Caco-2 (cell line): ENCODE results near the gene SPG11. TPM values are rescaled to one million over a fixed set of nuclear protein-coding genes. Genes with fewer than 3 reads are reported as not detected.
"Not testable (repeated sequence)": the region's sequence is repeated elsewhere in the genome, so short reads cannot be mapped to it uniquely, and the experiment has no call there.

ENCODE experiments used
- BruUV-seq: library from RNA; stranded (reverse); fragments of 400-500 nt; replicated peaks from 2 replicates; lab custom pipeline; 2021; lab: Mats Ljungman, UMichigan
- CTCF ChIA-PET: fragments of 300-600 bp; sonication (Branson Sonifier 250); formaldehyde crosslinking; loops from one replicate; lab custom pipeline; 2022; ENCODE audit warnings: antibody characterized with exemption; lab: Charles Lee
- POLR2A ChIA-PET: fragments of 300-600 bp; sonication (Branson Sonifier 250); formaldehyde crosslinking; loops from one replicate; lab custom pipeline; 2022; ENCODE audit warnings: antibody characterized with exemption; lab: Charles Lee
- DNase-seq, 2 experiments: peaks; one replicate each; pipeline versions ENCODE4 v3.0.0 to v3.0.0-alpha.2; 2020 to 2022
- H3K27me3 ChIP-seq: replicated peaks from 2 replicates; pipeline ENCODE4 v1.6.0; 2011; ENCODE audit warnings: low read length; ENCODE audit not compliant: control insufficient read depth, insufficient read depth
- H3K36me3 ChIP-seq: 2 replicates; pipeline ENCODE4 v1.5.1; 2011; ENCODE audit warnings: low read length; ENCODE audit not compliant: control insufficient read depth, insufficient read depth
- H3K4me1 ChIP-seq: fragments of 250-450 bp; sonication (Bioruptor Pico); 2 replicates; pipeline ENCODE4 v1.5.1; 2020; ENCODE audit warnings: mild to moderate bottlenecking
- H3K4me3 ChIP-seq: 2 replicates; pipeline ENCODE4 v1.5.1; 2011; ENCODE audit warnings: low read depth, mild to moderate bottlenecking, control low read depth, low read length
- H3K9me3 ChIP-seq: fragments of 250-450 bp; sonication (Bioruptor Pico); 2 replicates; pipeline ENCODE4 v1.5.1; 2020; ENCODE audit warnings: mild to moderate bottlenecking, moderate library complexity
- H3K27ac Mint-ChIP-seq: one replicate; pipeline ENCODE4 v1.8.0; 2022; ENCODE audit warnings: mixed read lengths; ENCODE audit not compliant: unreplicated experiment
- H3K27me3 Mint-ChIP-seq: one replicate; pipeline ENCODE4 v1.8.0; 2022; ENCODE audit warnings: mixed read lengths; ENCODE audit not compliant: insufficient read depth, unreplicated experiment
- H3K36me3 Mint-ChIP-seq: one replicate; pipeline ENCODE4 v1.8.0; 2022; ENCODE audit warnings: mild to moderate bottlenecking, mixed read lengths; ENCODE audit not compliant: insufficient read depth, unreplicated experiment
- H3K4me1 Mint-ChIP-seq: one replicate; pipeline ENCODE4 v1.8.0; 2022; ENCODE audit warnings: low read depth, mixed read lengths; ENCODE audit not compliant: unreplicated experiment
- H3K4me3 Mint-ChIP-seq: one replicate; pipeline ENCODE4 v1.8.0; 2022; ENCODE audit warnings: mild to moderate bottlenecking, moderate library complexity, mixed read lengths; ENCODE audit not compliant: unreplicated experiment
- H3K9me3 Mint-ChIP-seq: one replicate; pipeline ENCODE4 v1.8.0; 2022; ENCODE audit warnings: mixed read lengths; ENCODE audit not compliant: unreplicated experiment
- intact Hi-C: fragments of 100-400 bp; cut with micrococcal nuclease; formaldehyde crosslinking; loops from one replicate; pipeline ENCODE4 v1.10.0; 2022; ENCODE audit not compliant: unreplicated experiment
- total RNA-seq: library from RNA; stranded (reverse); gene quantifications from 2 replicates; pipeline ENCODE4 v1.2.3, GENCODE V29; 2022
- TF ChIP-seq, protein P1 (sequence below), 2 experiments: fragments of 200-600 bp in 1 of 2; IDR thresholded peaks; 1 replicate in 1 of 2; 2 replicates in 1 of 2; pipeline versions ENCODE4 v1.5.1 to v1.8.0; 2011 to 2022; ENCODE audit warnings: antibody characterized with exemption in 1 of 2, control low read depth in 1 of 2, inconsistent platforms in 1 of 2, low read depth in 1 of 2, low read length in 1 of 2, mild to moderate bottlenecking in 1 of 2, moderate library complexity in 1 of 2; ENCODE audit not compliant: insufficient read depth in 1 of 2, severe bottlenecking in 1 of 2, unreplicated experiment in 1 of 2

The SPG11 gene
- total RNA-seq, 1 experiment from 2014 or later = 43.3 TPM

DNA sequence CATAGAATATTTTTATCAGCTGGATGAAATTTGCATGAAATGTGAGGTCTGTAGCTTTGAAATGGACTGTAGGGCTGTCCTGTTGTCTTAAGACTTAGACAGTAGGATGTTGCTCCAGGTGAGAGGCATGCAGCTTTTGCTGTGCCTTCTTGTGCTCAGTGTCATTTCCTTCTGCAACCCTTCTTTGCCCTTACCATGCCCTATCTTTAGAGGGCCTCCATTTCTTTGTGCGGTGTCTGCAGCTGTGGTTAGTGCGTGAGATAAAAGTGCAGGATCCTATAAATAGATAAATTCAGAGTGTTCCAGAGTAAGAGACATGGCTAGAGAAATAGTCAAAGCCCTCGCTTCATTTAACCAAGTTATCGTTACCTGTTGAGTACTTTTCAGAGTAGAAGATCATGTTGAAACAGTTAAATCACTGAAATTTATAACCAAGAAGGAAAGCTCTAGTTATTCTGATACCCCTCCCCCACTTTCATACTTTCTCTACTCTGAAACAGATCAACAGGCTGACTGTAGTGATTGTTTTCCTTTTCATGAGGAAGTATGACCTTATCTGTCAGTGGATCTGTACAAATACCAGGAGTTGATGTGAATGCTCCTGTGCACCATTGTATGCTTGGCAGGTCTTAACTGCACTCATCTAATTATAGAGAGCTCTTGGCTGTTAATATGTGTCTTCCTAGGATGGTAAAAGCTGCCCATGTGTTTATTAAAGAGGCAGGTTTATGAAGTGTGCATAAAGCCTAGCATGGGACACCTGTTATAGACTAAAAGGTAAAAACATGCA, 108.3 kb downstream of the SPG11 start:
- Mint-ChIP-seq H3K4me1 (no peaks in the 10 kb centered on the region), H3K27ac (no peak overlapping the region), H3K9me3 (no peaks in the 10 kb centered on the region), H3K4me3 (no peak overlapping the region), H3K27me3 (no peaks in the 10 kb centered on the region), H3K36me3 (peaks cover 88% of the 10 kb centered on the region)
- CTCF ChIA-PET = no interaction called here
- no peak for DNase-seq
- H3K4me1 ChIP-seq = no peaks in the 10 kb centered on the region
- no peaks in the 10 kb centered on the region for H3K36me3 ChIP-seq
- TF ChIP-seq, protein P1, sequence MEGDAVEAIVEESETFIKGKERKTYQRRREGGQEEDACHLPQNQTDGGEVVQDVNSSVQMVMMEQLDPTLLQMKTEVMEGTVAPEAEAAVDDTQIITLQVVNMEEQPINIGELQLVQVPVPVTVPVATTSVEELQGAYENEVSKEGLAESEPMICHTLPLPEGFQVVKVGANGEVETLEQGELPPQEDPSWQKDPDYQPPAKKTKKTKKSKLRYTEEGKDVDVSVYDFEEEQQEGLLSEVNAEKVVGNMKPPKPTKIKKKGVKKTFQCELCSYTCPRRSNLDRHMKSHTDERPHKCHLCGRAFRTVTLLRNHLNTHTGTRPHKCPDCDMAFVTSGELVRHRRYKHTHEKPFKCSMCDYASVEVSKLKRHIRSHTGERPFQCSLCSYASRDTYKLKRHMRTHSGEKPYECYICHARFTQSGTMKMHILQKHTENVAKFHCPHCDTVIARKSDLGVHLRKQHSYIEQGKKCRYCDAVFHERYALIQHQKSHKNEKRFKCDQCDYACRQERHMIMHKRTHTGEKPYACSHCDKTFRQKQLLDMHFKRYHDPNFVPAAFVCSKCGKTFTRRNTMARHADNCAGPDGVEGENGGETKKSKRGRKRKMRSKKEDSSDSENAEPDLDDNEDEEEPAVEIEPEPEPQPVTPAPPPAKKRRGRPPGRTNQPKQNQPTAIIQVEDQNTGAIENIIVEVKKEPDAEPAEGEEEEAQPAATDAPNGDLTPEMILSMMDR (IDR thresholded peaks at IDR 0.05; ENCODE audit: insufficient read depth in 1 of 2, low read depth in 1 of 2, low read length in 1 of 2, severe bottlenecking in 1 of 2, unreplicated experiment in 1 of 2) = no peak
- intact Hi-C loops = no loop called here
- H3K27me3 ChIP-seq = no peaks in the 10 kb centered on the region
- H3K9me3 ChIP-seq = no peaks in the 10 kb centered on the region
- no TSS peak for BruUV-seq
- POLR2A ChIA-PET = interaction anchor here (0.5 kb wide), 1 partner anchor 18 kb away, joined by 4 read pairs; the partner anchor contains the start of gene EIF3J
- H3K4me3 ChIP-seq = no peak overlapping the region

DNA sequence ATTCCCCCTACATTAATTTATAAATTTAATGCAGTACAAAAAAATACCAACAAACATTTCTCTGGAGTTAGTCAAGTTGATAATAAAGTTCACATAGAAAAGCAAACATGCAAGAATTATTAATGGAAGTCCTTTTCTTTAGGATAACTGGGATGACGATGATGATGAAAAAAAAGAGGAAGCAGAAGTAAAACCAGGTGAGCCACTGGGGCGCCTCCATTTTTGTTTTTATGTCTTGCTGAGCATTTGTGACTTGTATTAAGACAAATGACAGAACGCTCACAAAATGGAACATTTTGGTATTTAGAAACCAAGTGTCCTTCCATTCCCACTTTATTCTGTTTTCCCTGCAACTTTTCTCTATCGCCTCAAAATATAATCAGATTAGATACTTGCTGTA, 112.7 kb downstream of the SPG11 start:
- DNase-seq = no peak
- H3K36me3 ChIP-seq = no peaks in the 10 kb centered on the region
- POLR2A ChIA-PET = no interaction called here

DNA sequence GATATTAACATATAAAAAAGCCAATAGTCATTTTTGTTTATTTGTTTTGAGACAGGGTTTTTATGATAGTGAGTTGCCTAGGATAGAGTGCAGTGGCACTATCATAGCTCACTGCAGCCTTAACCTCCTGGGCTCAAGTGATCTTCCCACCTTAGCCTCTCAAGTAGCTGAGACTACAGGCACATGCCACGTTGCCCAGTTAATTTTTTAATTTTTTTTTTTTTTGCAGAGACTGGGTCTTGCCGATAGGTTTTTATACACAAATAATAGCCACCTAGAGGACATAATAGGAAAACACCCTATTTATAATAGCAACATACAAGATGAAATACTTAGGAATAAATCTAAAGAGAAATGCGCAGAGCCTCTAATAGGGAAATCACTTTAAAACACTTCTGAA, 113.2 kb downstream of the SPG11 start:
- Mint-ChIP-seq H3K36me3 (peaks cover 87% of the 10 kb centered on the region), H3K9me3 (no peaks in the 10 kb centered on the region), H3K4me1 (no peaks in the 10 kb centered on the region), H3K27me3 (no peaks in the 10 kb centered on the region), H3K27ac (no peak overlapping the region), H3K4me3 (no peak overlapping the region)
- no peaks in the 10 kb centered on the region for H3K27me3 ChIP-seq
- no peaks in the 10 kb centered on the region for H3K9me3 ChIP-seq
- ChIA-PET CTCF (no interaction called here), POLR2A (no interaction called here)
- DNase-seq = no peak
- TF ChIP-seq, protein P1 (IDR thresholded peaks at IDR 0.05; ENCODE audit: insufficient read depth in 1 of 2, low read depth in 1 of 2, low read length in 1 of 2, severe bottlenecking in 1 of 2, unreplicated experiment in 1 of 2) = peak; percentile 7 to 13
- no peaks in the 10 kb centered on the region for H3K36me3 ChIP-seq
- no TSS peak for BruUV-seq
- intact Hi-C loops = no loop called here
- H3K4me3 ChIP-seq = no peak overlapping the region
- no peaks in the 10 kb centered on the region for H3K4me1 ChIP-seq

More for the DNA sequence above, 112.7 kb downstream of the SPG11 start:
- BruUV-seq = no TSS peak
- no peaks in the 10 kb centered on the region for H3K9me3 Mint-ChIP-seq
- Histone ChIP-seq H3K9me3 (no peaks in the 10 kb centered on the region), H3K27me3 (no peaks in the 10 kb centered on the region), H3K4me1 (no peaks in the 10 kb centered on the region), H3K4me3 (no peak overlapping the region)
- CTCF ChIA-PET = no interaction called here
- intact Hi-C loops = no loop called here
- H3K4me1 Mint-ChIP-seq = no peaks in the 10 kb centered on the region
- TF ChIP-seq, protein P1 (IDR thresholded peaks at IDR 0.05; ENCODE audit: insufficient read depth in 1 of 2, low read depth in 1 of 2, low read length in 1 of 2, severe bottlenecking in 1 of 2, unreplicated experiment in 1 of 2) = no peak
- H3K36me3 Mint-ChIP-seq = peaks cover 92% of the 10 kb centered on the region
- no peak overlapping the region for H3K4me3 Mint-ChIP-seq
- no peaks in the 10 kb centered on the region for H3K27me3 Mint-ChIP-seq
- H3K27ac Mint-ChIP-seq = no peak overlapping the region

DNA sequence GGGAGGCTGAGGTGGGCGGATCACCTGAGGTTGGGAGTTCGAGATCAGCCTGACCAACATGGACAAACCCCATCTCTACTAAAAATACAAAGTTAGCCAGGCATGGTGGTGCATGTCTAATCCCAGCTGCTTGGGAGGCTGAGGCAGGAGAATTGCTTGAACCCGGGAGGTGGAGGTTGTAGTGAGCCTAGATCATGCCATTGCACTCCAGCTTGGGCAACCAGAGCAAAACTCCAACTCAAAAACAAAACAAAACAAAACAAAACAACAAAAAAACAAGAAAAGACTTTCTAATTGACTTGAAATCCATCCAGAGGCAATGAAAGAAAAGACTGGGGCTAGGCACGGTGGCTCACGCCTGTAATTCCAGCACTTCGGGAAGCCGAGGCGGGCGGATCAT, 114.3 kb downstream of the SPG11 start:
- intact Hi-C loops, BruUV-seq, H3K27me3 ChIP-seq, POLR2A ChIA-PET, H3K27ac Mint-ChIP-seq, H3K4me1 Mint-ChIP-seq, H3K36me3 ChIP-seq, H3K4me3 Mint-ChIP-seq, H3K9me3 ChIP-seq, CTCF ChIA-PET, H3K4me1 ChIP-seq, H3K4me3 ChIP-seq, DNase-seq, H3K9me3 Mint-ChIP-seq, H3K27me3 Mint-ChIP-seq: not testable (repeated sequence)
- peaks cover 82% of the 10 kb centered on the region for H3K36me3 Mint-ChIP-seq
